NCI-H446 treated with DMSO at 0.1 percent for 48 hours (cell line): Measurements from ENCODE around the gene DIPK1A.
A peak's percentile ranks its signal among the peaks of the same experiment; 100 is the strongest.

Experiments
- DNase-seq: peaks from one replicate; lab custom pipeline; 2025; lab: John Stamatoyannopoulos, UW

DIPK1A gene

DNA sequence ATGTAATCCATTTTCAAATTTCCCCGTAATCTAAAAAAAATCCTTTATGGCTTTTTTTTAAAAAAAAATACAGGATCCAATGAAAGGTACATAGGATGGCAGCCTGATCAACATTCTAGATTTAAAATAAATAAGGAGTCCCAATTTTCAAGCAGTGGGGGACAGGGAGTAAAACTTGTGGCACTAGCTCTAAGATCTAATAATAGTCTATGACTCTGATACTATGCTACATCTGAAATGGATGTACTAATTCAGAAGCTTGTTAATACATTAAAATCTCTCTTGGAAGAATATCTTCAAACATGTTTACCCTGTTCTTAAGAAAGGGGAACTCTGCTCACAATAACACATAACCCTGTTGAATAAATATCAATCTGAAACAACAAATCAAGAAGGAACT is 8.5 kb downstream of the DIPK1A start:
- DNase-seq: no peak

DNA sequence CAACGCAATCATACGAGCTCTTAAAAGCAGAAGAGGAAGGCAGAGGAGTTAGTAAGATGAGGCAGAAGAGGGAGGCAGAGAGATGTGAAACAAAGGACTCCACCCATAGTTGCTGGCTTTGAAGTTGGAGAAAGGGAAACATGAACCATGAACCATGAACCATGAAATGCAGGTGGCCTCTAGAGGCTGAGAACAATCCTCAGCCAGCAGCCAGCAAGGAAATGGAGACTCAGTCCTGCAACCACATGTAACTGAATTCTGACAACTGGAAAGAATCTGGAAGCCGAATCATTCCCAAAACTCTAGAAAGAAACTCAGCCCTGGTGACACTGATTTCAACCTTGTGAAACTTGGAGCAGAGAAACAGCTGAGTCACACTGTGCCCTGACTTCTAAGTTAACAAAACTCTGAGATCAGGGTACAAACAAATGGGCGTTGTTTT is 10.1 kb downstream of the DIPK1A start:
- DNase-seq: no peak

- no peak for DNase-seq
These were observed 11.1 kb downstream of the DIPK1A start for GRCh38 chr1:92949937-92950817.

DNA sequence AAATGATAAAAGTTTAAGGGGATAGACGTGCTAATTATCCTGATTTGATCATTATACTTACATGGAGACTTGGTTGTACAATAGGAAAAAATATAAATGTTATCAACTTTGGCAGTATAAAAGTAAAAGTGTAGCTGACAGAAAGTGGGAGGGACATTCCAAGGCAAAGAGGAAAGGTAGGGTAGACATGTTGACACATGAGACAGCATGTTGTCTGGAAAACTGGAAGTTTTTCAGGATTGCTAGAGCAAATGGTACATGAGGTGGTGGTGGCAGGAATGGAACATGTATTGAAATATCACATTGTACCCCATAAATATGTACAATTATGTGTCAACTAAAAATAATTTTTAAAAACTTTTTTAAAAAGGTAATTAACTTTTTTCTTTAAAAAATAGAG is 13.2 kb downstream of the DIPK1A start:
- no peak for DNase-seq

- DNase-seq: no peak
These were observed 15.5 kb downstream of the DIPK1A start for GRCh38 chr1:92945748-92946270.

DNA sequence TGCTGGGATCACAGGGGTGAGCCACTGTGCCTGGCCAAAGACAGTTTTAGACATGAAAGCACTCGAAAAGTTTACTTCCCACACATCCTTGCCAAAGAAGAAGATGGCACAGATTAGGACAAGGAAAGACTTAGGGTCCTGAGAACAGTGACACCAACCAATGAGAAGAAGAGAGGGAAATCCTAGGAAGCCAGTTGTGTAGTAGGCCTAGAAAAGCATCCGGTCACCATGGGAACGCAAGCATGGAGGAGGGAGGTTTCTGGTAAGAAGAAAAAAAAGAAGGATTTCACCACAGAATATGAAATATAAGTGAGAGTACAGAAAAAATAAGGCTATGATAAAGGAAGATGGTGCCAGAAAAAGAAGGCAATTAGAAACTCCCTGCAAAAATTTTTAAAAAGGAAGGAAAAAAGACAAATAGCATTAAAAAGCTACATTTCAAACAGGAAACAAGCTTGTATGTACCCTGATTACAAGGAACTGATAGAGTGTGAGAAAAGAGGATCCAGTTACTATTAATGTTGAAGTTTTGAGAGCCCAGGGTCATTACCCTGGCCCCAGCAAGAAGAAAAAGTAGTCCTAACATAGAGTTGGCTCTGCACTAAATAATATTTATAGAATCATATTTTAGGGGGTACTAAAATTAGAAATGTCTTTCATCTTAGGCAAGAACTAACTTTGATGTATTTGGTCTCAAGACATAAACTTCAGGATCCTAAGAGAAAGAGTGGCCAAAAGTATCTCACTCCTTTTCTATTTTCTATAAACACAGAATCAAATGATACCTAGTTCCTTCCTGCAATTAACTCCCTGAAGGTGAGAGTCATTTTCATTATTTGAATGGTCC is 16.1 kb downstream of the DIPK1A start:
- DNase-seq: no peak

GRCh38 chr1:92943502-92943847 is 17.8 kb downstream of the DIPK1A start:
- DNase-seq: no peak

GRCh38 chr1:92940541-92940940 is 20.7 kb downstream of the DIPK1A start:
- DNase-seq: peak; percentile 18

DNA sequence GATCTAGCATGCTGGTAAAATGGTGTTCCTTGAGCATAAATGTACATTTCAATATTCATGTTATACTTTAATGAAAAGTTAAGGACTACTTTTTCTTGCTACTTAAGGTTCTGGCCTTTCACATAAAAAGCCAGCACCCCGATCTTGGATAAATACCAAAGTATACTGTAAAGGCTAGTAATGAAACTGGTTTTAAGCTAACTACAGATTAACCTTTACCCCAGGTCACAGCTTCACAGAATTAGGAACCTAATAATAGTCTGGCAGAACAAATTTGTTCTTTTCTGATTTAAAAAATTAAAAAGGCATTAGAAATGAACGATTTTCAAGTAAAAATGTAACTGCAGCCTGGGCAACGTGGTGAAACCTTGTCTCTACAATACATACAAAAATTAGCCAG is 23.5 kb downstream of the DIPK1A start:
- no peak for DNase-seq

DNA sequence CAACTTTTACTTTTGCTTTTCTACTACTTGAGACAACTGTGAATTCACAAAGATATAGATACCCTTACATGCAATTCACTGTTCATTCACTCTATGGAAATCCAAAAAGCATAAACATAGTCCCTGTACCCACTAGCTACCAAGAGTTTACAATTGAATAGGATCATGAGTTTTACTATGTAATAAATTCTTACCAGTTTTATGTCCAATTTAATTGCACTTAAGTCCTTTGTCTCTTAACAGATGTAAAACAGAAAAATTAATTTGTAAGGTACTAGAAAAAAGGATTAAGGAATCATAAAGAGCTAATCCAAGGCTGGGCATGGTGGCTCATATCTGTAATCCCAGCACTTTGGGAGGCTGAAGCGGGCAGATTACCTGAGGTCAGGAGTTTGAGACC is 24.4 kb downstream of the DIPK1A start:
- no peak for DNase-seq

- DNase-seq: peak; percentile 97
These were observed 26.6 kb downstream of the DIPK1A start for GRCh38 chr1:92934395-92935378.

- no peak for DNase-seq
These were observed 27.8 kb downstream of the DIPK1A start for GRCh38 chr1:92933459-92933858.

DNA sequence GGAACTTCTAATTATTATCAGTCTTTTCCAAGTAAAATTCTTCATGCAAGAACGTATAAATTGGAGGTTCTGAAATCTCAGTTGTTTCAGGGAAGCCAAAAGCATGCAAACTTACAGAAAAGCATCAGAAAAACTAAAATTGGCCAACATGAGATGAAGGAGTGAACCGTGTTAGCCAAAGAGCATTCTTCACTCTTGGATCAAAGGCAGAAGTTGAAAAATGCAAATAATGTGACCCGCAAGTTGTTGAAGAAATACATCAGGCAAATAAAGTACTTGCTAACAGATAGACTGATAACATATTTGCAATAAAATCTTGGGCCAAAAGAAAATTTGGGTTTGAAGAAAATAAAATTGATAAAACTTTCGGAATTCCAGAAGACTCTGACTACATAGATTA is 29.6 kb downstream of the DIPK1A start:
- no peak for DNase-seq

DNA sequence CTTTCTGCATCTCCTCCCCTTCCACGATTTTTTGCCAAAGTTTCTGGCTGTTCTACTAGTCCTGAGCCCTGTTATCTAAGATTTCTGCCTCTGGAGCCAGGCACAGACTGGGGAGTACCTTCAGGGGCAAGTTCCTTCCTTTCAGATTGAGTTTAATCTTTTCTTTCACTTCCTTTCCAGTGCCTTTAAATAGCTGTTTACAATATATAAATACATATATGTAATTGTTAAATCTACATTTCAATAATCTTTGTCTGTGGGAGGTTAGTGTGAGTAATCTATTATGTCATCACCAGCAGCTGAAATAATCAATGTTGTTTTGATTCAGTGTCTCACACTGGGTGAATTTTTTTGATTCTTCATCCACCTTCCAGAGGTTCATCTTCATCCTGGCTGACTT is 31.8 kb downstream of the DIPK1A start:
- no peak for DNase-seq

- DNase-seq: no peak
These were observed 33.4 kb downstream of the DIPK1A start for GRCh38 chr1:92927870-92928269.

DNA sequence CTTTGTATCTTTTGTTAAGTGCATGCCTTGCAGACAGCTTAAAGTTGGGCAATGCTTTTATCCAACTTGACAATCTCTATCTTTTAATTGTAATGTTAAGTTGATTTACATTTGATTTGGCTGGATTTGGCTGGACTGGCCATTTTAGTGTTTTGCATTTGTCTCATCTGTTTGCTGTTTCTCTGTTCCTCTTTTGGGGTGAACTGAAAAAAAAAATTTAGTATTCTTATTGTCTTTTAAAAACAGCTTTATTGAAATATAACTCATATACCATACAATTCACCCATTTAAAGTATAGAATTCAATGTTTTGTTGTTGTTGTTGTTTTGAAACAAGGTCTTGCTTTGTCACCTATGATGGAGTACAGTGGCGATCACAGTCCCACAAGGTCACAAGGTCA is 34.4 kb downstream of the DIPK1A start:
- no peak for DNase-seq

DNA sequence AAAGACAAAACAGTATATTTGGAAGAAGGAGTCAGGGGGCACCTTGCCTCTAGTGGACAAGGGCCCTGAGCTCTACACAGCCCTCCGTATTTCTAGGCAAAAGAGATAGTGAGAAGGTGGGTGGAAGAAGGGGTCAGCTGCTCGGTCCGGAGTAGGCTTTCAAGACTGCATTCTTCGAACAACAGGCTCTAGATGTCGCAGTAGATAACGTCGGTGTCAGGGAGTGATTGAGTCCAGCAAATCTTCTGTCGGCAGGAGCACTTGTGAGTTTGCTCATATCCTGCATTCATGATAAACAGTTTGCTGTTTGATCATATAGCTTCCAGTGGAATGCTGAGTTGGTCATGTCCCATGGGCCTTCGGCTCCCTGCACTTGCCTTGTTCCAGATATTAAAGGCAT is 36.8 kb downstream of the DIPK1A start:
- DNase-seq: no peak

- DNase-seq: no peak
These were observed 37.6 kb downstream of the DIPK1A start for GRCh38 chr1:92923664-92924063.

GRCh38 chr1:92922356-92923035 is 38.8 kb downstream of the DIPK1A start:
- DNase-seq: peak; percentile 16

- no peak for DNase-seq
These were observed 39.9 kb downstream of the DIPK1A start for GRCh38 chr1:92921031-92922023.
